Neural progenitor cell (in vitro differentiated cells): ENCODE results near the gene TNIK. TPM values are rescaled to one million over a fixed set of nuclear protein-coding genes. Genes with fewer than 3 reads are reported as not detected.

Experiments used
- DNase-seq: peaks from one replicate; pipeline ENCODE4 v3.0.0-alpha.2; 2016; ENCODE audit warnings: low spot score
- H2AFZ ChIP-seq: fragments of 200-600 bp; sonication (generic); replicated peaks from 2 replicates; pipeline ENCODE4 v1.6.1; 2016; ENCODE audit warnings: antibody characterized with exemption
- H3F3A ChIP-seq: fragments of 200-600 bp; sonication (generic); 2 replicates; pipeline ENCODE4 v1.6.1; 2016; ENCODE audit warnings: antibody characterized with exemption, low read depth
- H3K27ac ChIP-seq: fragments of 200-600 bp; sonication (generic); 2 replicates; pipeline ENCODE4 v1.5.1; 2016; ENCODE audit warnings: mild to moderate bottlenecking
- H3K27me3 ChIP-seq: fragments of 200-600 bp; sonication (generic); 2 replicates; pipeline ENCODE4 v1.6.1; 2016; ENCODE audit warnings: mild to moderate bottlenecking, moderate library complexity
- H3K36me3 ChIP-seq: fragments of 200-600 bp; sonication (generic); 2 replicates; pipeline ENCODE4 v1.5.1; 2016
- H3K4me1 ChIP-seq: fragments of 200-600 bp; sonication (generic); 2 replicates; pipeline ENCODE4 v1.6.1; 2016; ENCODE audit warnings: mixed run types
- H3K4me2 ChIP-seq: fragments of 200-600 bp; sonication (generic); 2 replicates; pipeline ENCODE4 v1.6.1; 2016
- H3K4me3 ChIP-seq: fragments of 200-600 bp; sonication (generic); 2 replicates; pipeline ENCODE4 v1.5.1; 2016
- H3K79me2 ChIP-seq: fragments of 200-600 bp; sonication (generic); 2 replicates; pipeline ENCODE4 v1.6.1; 2016; ENCODE audit warnings: low read depth
- H3K9ac ChIP-seq: fragments of 200-600 bp; sonication (generic); 2 replicates; pipeline ENCODE4 v1.6.1; 2016
- H3K9me3 ChIP-seq: fragments of 200-600 bp; sonication (generic); 2 replicates; pipeline ENCODE4 v1.5.1; 2016; ENCODE audit warnings: low read depth
- H4K20me1 ChIP-seq: fragments of 200-600 bp; sonication (generic); 2 replicates; pipeline ENCODE4 v1.6.1; 2016; ENCODE audit warnings: low read depth
- H3K27ac Mint-ChIP-seq: 3 replicates; pipeline ENCODE4 v1.8.0; 2021; ENCODE audit warnings: mixed read lengths
- H3K27me3 Mint-ChIP-seq: 2 replicates; pipeline ENCODE4 v1.8.0; 2022; ENCODE audit warnings: low read depth, mild to moderate bottlenecking, inconsistent platforms, moderate library complexity, mixed read lengths; ENCODE audit not compliant: insufficient read depth
- H3K36me3 Mint-ChIP-seq: 3 replicates; pipeline ENCODE4 v1.8.0; 2021; ENCODE audit warnings: mixed read lengths
- H3K4me1 Mint-ChIP-seq: 3 replicates; pipeline ENCODE4 v1.8.0; 2021; ENCODE audit warnings: mixed read lengths
- H3K4me3 Mint-ChIP-seq: 3 replicates; pipeline ENCODE4 v1.8.0; 2021; ENCODE audit warnings: mild to moderate bottlenecking, moderate library complexity, mixed read lengths
- H3K9me3 Mint-ChIP-seq: 3 replicates; pipeline ENCODE4 v1.8.0; 2020; ENCODE audit warnings: mixed read lengths
- EZH2 ChIP-seq: fragments of 200-600 bp; sonication (generic); IDR thresholded peaks from 2 replicates; pipeline ENCODE4 v1.6.1; 2017; ENCODE audit warnings: antibody characterized with exemption, mild to moderate bottlenecking, moderate library complexity
- EZH2phosphoT487 ChIP-seq: fragments of 200-600 bp; sonication (generic); IDR thresholded peaks from 2 replicates; pipeline ENCODE4 v1.6.1; 2017; ENCODE audit warnings: antibody characterized with exemption
- total RNA-seq: library from RNA; depleted of rRNA; stranded (reverse); fragments of >200 nt; gene quantifications from 2 replicates; pipeline ENCODE4 v1.2.3, GENCODE V29; 2015; ENCODE audit warnings: low replicate concordance
- TF ChIP-seq, protein P1 (sequence below): fragments of 200-600 bp; sonication (generic); IDR thresholded peaks from 2 replicates; pipeline ENCODE4 v1.5.1; 2017; ENCODE audit warnings: antibody characterized with exemption, mild to moderate bottlenecking

The TNIK gene
- total RNA-seq, 1 donor from 2014 or later, result 3.0 TPM

DNA sequence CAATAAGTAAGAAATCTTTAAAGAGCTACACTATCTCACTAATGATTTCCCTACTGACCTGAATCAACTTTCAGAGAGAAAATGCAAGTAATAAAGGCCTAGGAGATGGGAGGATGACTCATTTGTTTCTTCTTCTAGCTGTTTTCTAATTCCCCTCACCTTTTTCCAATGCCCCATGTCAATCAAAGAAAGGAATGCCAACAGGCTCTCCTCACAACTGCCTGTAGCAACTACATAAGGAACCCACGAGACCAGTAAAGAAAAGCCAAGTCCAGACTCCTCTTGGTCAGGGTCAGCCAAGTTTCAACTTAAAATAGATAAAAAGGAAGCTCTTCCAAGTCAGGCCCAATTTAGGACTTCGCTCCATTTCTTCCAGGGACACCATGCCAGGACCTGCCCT lies 201.9 kb downstream of the TNIK start:
- H3K27ac Mint-ChIP-seq, result no peak overlapping the region

DNA sequence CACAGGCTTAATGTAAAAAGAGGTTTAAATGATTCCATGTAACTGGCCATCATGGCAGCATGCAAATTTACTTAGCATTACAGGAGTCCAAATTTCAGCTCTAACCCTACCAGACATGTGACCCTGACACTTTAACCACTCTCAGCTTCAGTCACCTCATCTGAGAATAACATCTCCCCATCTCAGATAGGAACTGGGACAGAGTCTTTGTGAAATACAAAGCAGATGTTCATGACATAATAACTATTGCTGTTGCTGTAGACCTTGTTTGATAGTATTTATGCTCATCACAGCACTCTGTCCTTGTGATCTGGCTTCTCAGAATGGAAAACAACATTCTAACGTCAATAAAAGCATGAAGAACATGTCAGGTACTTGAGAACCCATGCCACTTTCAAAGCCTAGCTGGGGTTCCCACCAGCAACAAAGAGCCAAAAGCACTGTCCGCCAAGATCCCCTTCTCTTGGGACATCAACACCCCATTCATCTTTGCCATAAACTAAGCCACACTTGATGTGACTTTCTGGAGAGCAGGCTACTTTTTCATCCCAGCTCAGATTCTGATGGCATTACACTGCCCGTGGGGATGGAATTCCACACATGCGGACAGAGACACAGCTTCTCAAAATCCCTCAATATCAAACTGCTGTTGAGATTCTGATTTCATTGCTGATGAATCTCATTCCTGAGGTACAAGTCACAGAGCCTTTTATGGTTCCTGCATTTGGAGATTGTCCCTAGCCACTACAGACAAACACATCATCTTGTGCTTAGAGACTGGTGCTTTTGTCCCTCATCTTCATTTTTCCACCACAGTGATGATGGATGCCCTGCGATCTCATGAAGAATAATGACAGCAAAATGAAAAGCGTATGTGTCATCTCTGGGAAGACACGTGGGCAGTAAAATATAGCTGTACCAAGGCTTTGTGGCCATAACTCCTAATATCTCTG lies 202.7 kb downstream of the TNIK start:
- Histone ChIP-seq H4K20me1 (no peaks in the 10 kb centered on the region), H3K27ac (no peak overlapping the region), H3K4me1 (peaks cover 7% of the 10 kb centered on the region), H3K9ac (no peak overlapping the region), H3K79me2 (no peaks in the 10 kb centered on the region), H3K9me3 (no peaks in the 10 kb centered on the region), H2AFZ (no peak overlapping the region), H3K36me3 (no peaks in the 10 kb centered on the region), H3K4me2 (no peak overlapping the region), H3K4me3 (no peak overlapping the region), H3F3A (peaks cover 3% of the 10 kb centered on the region), H3K27me3 (no peaks in the 10 kb centered on the region)
- Mint-ChIP-seq H3K36me3 (no peaks in the 10 kb centered on the region), H3K27me3 (no peaks in the 10 kb centered on the region), H3K9me3 (no peaks in the 10 kb centered on the region), H3K27ac (no peak overlapping the region), H3K4me3 (no peak overlapping the region), H3K4me1 (peaks cover 17% of the 10 kb centered on the region)
- DNase-seq, result no peak
- TF ChIP-seq EZH2phosphoT487, result no peak
- TF ChIP-seq, protein P1, sequence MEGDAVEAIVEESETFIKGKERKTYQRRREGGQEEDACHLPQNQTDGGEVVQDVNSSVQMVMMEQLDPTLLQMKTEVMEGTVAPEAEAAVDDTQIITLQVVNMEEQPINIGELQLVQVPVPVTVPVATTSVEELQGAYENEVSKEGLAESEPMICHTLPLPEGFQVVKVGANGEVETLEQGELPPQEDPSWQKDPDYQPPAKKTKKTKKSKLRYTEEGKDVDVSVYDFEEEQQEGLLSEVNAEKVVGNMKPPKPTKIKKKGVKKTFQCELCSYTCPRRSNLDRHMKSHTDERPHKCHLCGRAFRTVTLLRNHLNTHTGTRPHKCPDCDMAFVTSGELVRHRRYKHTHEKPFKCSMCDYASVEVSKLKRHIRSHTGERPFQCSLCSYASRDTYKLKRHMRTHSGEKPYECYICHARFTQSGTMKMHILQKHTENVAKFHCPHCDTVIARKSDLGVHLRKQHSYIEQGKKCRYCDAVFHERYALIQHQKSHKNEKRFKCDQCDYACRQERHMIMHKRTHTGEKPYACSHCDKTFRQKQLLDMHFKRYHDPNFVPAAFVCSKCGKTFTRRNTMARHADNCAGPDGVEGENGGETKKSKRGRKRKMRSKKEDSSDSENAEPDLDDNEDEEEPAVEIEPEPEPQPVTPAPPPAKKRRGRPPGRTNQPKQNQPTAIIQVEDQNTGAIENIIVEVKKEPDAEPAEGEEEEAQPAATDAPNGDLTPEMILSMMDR, result no peak
- TF ChIP-seq EZH2, result no peak

More for the DNA sequence above, 201.9 kb downstream of the TNIK start:
- H3K9ac ChIP-seq, result no peak overlapping the region
- H3K36me3 Mint-ChIP-seq, result no peaks in the 10 kb centered on the region
- H3K9me3 Mint-ChIP-seq, result no peaks in the 10 kb centered on the region
- H3K4me1 Mint-ChIP-seq, result peaks cover 18% of the 10 kb centered on the region
- no peaks in the 10 kb centered on the region for H3K9me3 ChIP-seq
- peaks cover 7% of the 10 kb centered on the region for H3K4me1 ChIP-seq
- no peak overlapping the region for H3K4me3 Mint-ChIP-seq
- H3K27me3 Mint-ChIP-seq, result no peaks in the 10 kb centered on the region
- H3F3A ChIP-seq, result peaks cover 3% of the 10 kb centered on the region
- H2AFZ ChIP-seq, result no peak overlapping the region
- no peak for TF ChIP-seq EZH2
- TF ChIP-seq, protein P1, result no peak
- no peak for TF ChIP-seq EZH2phosphoT487
- no peaks in the 10 kb centered on the region for H4K20me1 ChIP-seq
- no peaks in the 10 kb centered on the region for H3K36me3 ChIP-seq
- H3K4me3 ChIP-seq, result no peak overlapping the region
- no peak overlapping the region for H3K4me2 ChIP-seq
- no peaks in the 10 kb centered on the region for H3K27me3 ChIP-seq
- DNase-seq, result no peak
- no peak overlapping the region for H3K27ac ChIP-seq
- H3K79me2 ChIP-seq, result no peaks in the 10 kb centered on the region

DNA sequence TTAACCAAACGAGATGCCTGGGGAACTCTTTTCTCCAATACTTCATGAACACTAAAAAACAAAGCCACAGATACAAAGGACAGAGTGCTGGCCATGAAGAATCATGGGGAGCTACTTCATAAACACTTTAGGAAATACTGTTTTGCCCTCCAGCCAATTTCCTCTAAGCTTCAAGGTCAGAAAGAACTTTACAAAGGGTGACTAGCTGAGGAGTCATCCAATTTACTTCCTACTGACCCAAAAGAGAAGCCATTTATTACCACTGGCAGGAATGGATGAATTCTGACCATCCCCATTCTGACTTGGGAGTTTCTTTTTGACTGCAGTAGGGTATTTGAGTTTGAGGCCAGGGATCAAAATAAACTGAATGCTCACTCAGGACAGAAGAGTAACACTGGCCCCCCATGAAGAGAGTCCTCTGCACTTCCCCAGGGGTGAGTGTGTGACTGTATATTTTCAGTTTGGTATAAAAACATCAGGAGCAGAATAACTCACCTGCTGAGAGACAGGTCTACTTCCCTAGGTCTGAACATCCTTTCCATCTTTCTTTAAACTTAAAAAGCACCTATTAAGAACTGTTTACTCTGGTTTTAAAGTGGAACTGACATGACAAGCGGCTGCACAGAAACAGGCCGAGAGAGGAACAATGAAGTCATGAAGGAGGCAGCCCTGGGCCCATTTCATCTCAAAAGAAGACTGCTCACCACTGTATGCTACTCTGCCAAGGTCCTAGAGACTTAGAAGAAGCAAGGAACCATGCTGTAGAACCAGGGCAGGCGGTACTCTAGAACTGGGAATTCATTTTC lies 203.6 kb downstream of the TNIK start:
- no peak overlapping the region for H3K4me3 Mint-ChIP-seq
- H3F3A ChIP-seq, result peaks cover 3% of the 10 kb centered on the region
- H4K20me1 ChIP-seq, result no peaks in the 10 kb centered on the region
- peaks cover 7% of the 10 kb centered on the region for H3K4me1 ChIP-seq
- H3K4me2 ChIP-seq, result no peak overlapping the region
- H3K27me3 ChIP-seq, result no peaks in the 10 kb centered on the region
- H3K4me1 Mint-ChIP-seq, result peaks cover 17% of the 10 kb centered on the region
- H3K27ac Mint-ChIP-seq, result no peak overlapping the region
- no peak overlapping the region for H3K9ac ChIP-seq
- no peaks in the 10 kb centered on the region for H3K36me3 Mint-ChIP-seq
- H3K36me3 ChIP-seq, result no peaks in the 10 kb centered on the region
- H3K27me3 Mint-ChIP-seq, result no peaks in the 10 kb centered on the region
- no peak overlapping the region for H2AFZ ChIP-seq
- DNase-seq, result no peak
- no peak overlapping the region for H3K27ac ChIP-seq
- no peaks in the 10 kb centered on the region for H3K9me3 Mint-ChIP-seq
- H3K4me3 ChIP-seq, result no peak overlapping the region
- TF ChIP-seq, protein P1, result no peak
- TF ChIP-seq EZH2 (no peak), EZH2phosphoT487 (no peak)
- H3K79me2 ChIP-seq, result no peaks in the 10 kb centered on the region
- H3K9me3 ChIP-seq, result no peaks in the 10 kb centered on the region
